Endothelial cell of umbilical vein (primary cell): ENCODE results near the gene IL4R. TPM values are rescaled to one million over a fixed set of nuclear protein-coding genes. Genes with fewer than 3 reads are reported as not detected.

Experiments
- BruUV-seq: library from RNA; stranded (reverse); fragments of 400-500 nt; replicated peaks from 2 replicates; lab custom pipeline; 2021; lab: Mats Ljungman, UMichigan
- CTCF ChIA-PET: fragments of 300-600, 350-600 bp; sonication (Branson Sonifier 250); formaldehyde crosslinking; loops from one replicate; lab custom pipeline; 2021; ENCODE audit warnings: antibody characterized with exemption, inconsistent platforms; lab: Charles Lee
- POLR2A ChIA-PET: fragments of 300-600, 350-600 bp; sonication (Branson Sonifier 250); formaldehyde crosslinking; loops from one replicate; lab custom pipeline; 2021; ENCODE audit warnings: antibody characterized with exemption, inconsistent platforms; lab: Charles Lee
- DNase-seq: peaks from one replicate; pipeline ENCODE4 v3.0.0-alpha.2; 2011; ENCODE audit warnings: low read depth, low spot score
- FAIRE-seq: peaks from 2 replicates; lab custom pipeline; 2011; peaks lifted over from hg19 to GRCh38; lab: Jason Lieb, UNC
- H2AFZ ChIP-seq: 2 replicates; pipeline ENCODE4 v1.6.0; 2012; ENCODE audit warnings: low read depth, low read length, control low read depth, inconsistent platforms
- H3K27ac ChIP-seq: 2 replicates; pipeline ENCODE4 v1.5.1; 2011; ENCODE audit warnings: low read depth, mild to moderate bottlenecking, control low read depth, low read length, moderate library complexity; ENCODE audit not compliant: insufficient read depth
- H3K27me3 ChIP-seq, 2 experiments: 2 replicates each; pipeline versions ENCODE4 v1.6.0 to v1.6.1; 2011; ENCODE audit warnings: low read length in 2 of 2, mixed read lengths in 1 of 2; ENCODE audit not compliant: control insufficient read depth in 2 of 2, insufficient read depth in 2 of 2
- H3K36me3 ChIP-seq, 2 experiments: 2 replicates in 1 of 2; 3 replicates in 1 of 2; pipeline ENCODE4 v1.5.1; 2011; ENCODE audit warnings: low read length in 2 of 2, mild to moderate bottlenecking in 1 of 2, moderate library complexity in 1 of 2; ENCODE audit not compliant: control insufficient read depth in 2 of 2, insufficient read depth in 2 of 2; ENCODE audit errors: extremely low read depth in 1 of 2
- H3K4me1 ChIP-seq: 3 replicates; pipeline ENCODE4 v1.5.1; 2011; ENCODE audit warnings: mild to moderate bottlenecking, low read length; ENCODE audit not compliant: control insufficient read depth, insufficient read depth; ENCODE audit errors: extremely low read depth
- H3K4me2 ChIP-seq: 2 replicates; pipeline ENCODE4 v1.6.1; 2011; ENCODE audit warnings: low read length, control low read depth, mixed read lengths; ENCODE audit not compliant: insufficient read depth
- H3K4me3 ChIP-seq, 3 experiments: fragments of 200-600 bp in 1 of 3; sonication (generic), shearing (Covaris generic) in 1 of 3; replicated peaks in 1 of 3; 2 replicates each; pipeline ENCODE4 v1.5.1; 2011 to 2016; ENCODE audit warnings: control low read depth in 3 of 3, low read length in 3 of 3, mild to moderate bottlenecking in 2 of 3, inconsistent platforms in 1 of 3, low read depth in 1 of 3, moderate library complexity in 1 of 3; ENCODE audit not compliant: insufficient read depth in 1 of 3
- H3K79me2 ChIP-seq: 2 replicates; pipeline ENCODE4 v1.6.0; 2012; ENCODE audit warnings: low read length, inconsistent platforms; ENCODE audit not compliant: control insufficient read depth, insufficient read depth
- H3K9ac ChIP-seq: replicated peaks from 2 replicates; pipeline ENCODE3; 2011; ENCODE audit warnings: low read length, control low read depth; ENCODE audit not compliant: insufficient read depth; ENCODE audit errors: extremely low read depth
- H3K9me1 ChIP-seq: replicated peaks from 3 replicates; pipeline ENCODE4 v1.6.0; 2011; ENCODE audit warnings: mild to moderate bottlenecking, low read length; ENCODE audit not compliant: control insufficient read depth, insufficient read depth; ENCODE audit errors: extremely low read depth
- H3K9me3 ChIP-seq: replicated peaks from 2 replicates; pipeline ENCODE4 v1.5.1; 2012; ENCODE audit warnings: low read length, inconsistent platforms; ENCODE audit not compliant: control insufficient read depth, insufficient read depth
- H4K20me1 ChIP-seq: replicated peaks from 2 replicates; pipeline ENCODE3; 2011; ENCODE audit warnings: mild to moderate bottlenecking, low read length; ENCODE audit not compliant: control insufficient read depth, insufficient read depth; ENCODE audit errors: extremely low read depth
- CTCF ChIP-seq, 2 donors: IDR thresholded peaks; 1 replicate in 1 of 2; 2 replicates in 1 of 2; pipeline ENCODE4 v1.5.1; 2011; ENCODE audit warnings: low read length in 2 of 2, mild to moderate bottlenecking in 2 of 2, moderate library complexity in 2 of 2, control low read depth in 1 of 2, inconsistent platforms in 1 of 2, low read depth in 1 of 2; ENCODE audit not compliant: insufficient read depth in 1 of 2; ENCODE audit errors: extremely low read depth in 1 of 2
- EZH2 ChIP-seq: IDR thresholded peaks from 2 replicates; pipeline ENCODE4 v1.6.1; 2012; ENCODE audit warnings: borderline replicate concordance, low read depth, mild to moderate bottlenecking, moderate library complexity, low read length, inconsistent platforms; ENCODE audit not compliant: severe bottlenecking
- FOS ChIP-seq: IDR thresholded peaks from 2 replicates; pipeline ENCODE4 v1.6.1; 2011; ENCODE audit warnings: mild to moderate bottlenecking, low read length, moderate library complexity, borderline replicate concordance; ENCODE audit not compliant: insufficient read depth
- MAX ChIP-seq: IDR thresholded peaks from 2 replicates; pipeline ENCODE4 v1.6.1; 2011; ENCODE audit not compliant: insufficient read depth, insufficient read length
- MYC ChIP-seq: IDR thresholded peaks from one replicate; pipeline ENCODE4 v1.6.1; 2011; ENCODE audit warnings: mild to moderate bottlenecking, low read depth, low read length
- POLR2AphosphoS5 ChIP-seq: IDR thresholded peaks from 2 replicates; pipeline ENCODE4 v1.6.1; 2012; ENCODE audit warnings: low read depth, mild to moderate bottlenecking, control low read depth, low read length, moderate library complexity; ENCODE audit not compliant: insufficient read depth
- dilution Hi-C: fragments of 300-500 bp; cut with MboI; formaldehyde crosslinking; loops from one replicate; pipeline ENCODE4 v1.15.0; 2019; ENCODE audit warnings: low sequenced_read_pairs; ENCODE audit not compliant: extremely low pct_ligation_motif_present
- intact Hi-C: fragments of 100-400 bp; cut with micrococcal nuclease; formaldehyde crosslinking; loops from one replicate; pipeline ENCODE4 v1.10.0; 2022
- polyA plus RNA-seq, 4 experiments: library from polyadenylated mRNA; depleted of rRNA in 3 of 4; stranded (reverse) in 3 of 4; unstranded in 1 of 4; fragments of >200 nt; gene quantifications; 2 replicates each; pipeline versions ENCODE4 v1.2.1 to v1.2.3, GENCODE V29; 2011 to 2012; ENCODE audit warnings: missing spikeins in 1 of 4
- total RNA-seq: library from RNA; stranded (reverse); gene quantifications from 2 replicates; pipeline ENCODE4 v1.2.3, GENCODE V29; 2021

The IL4R gene
- total and polyA plus RNA-seq, 2 donors (not counting 3 experiments of a cell fraction or from before 2014, with no cell fraction given): 138 to 139 TPM

- TF ChIP-seq MAX: no peak
- TF ChIP-seq POLR2AphosphoS5: no peak
- TF ChIP-seq FOS: no peak
- TF ChIP-seq EZH2: no peak
- TF ChIP-seq MYC: no peak
- TF ChIP-seq CTCF (IDR thresholded peaks at IDR 0.05; ENCODE audit: extremely low read depth in 1 of 2, insufficient read depth in 1 of 2, low read depth in 1 of 2, low read length in 2 of 2): no peak
- Histone ChIP-seq H3K79me2 (peaks cover 64% of the 10 kb centered on the region), H4K20me1 (no peaks in the 10 kb centered on the region), H3K4me2 (no peak overlapping the region), H3K27ac (peak overlapping the region; percentile 13), H2AFZ (no peak overlapping the region), H3K36me3 (peaks cover 18 to 24% of the 10 kb centered on the region in 2 experiments), H3K9me1 (no peaks in the 10 kb centered on the region), H3K27me3 (no peaks in the 10 kb centered on the region), H3K9me3 (no peaks in the 10 kb centered on the region), H3K4me1 (peaks cover 45% of the 10 kb centered on the region), H3K4me3 (no peak overlapping the region), H3K9ac (no peak overlapping the region)
- dilution Hi-C loops: no loop called here
- FAIRE-seq: no peak
- ChIA-PET CTCF (interaction anchor here (1.0 to 1.8 kb wide), 4 partner anchors 20 to 155 kb away, joined by 3 to 12 read pairs (median 4); no protein-coding TSS in a partner anchor), POLR2A (interaction anchor here (1.0 kb wide), 1 partner anchor 33 kb away, joined by 3 read pairs; no protein-coding TSS in a partner anchor)
- intact Hi-C loops: loop anchor here (5.0 kb wide), 1 partner anchor 32 kb away; no protein-coding TSS in a partner anchor
- no peak for DNase-seq
- no TSS peak for BruUV-seq
Measured at GRCh38 chr16:27334838-27335237, 21.1 kb downstream of the IL4R start.
